Measurements from ENCODE around the gene KNDC1.
"Not testable (repeated sequence)": the region's sequence is repeated elsewhere in the genome, so short reads cannot be mapped to it uniquely, and the experiment has no call there.

Gene KNDC1

DNA sequence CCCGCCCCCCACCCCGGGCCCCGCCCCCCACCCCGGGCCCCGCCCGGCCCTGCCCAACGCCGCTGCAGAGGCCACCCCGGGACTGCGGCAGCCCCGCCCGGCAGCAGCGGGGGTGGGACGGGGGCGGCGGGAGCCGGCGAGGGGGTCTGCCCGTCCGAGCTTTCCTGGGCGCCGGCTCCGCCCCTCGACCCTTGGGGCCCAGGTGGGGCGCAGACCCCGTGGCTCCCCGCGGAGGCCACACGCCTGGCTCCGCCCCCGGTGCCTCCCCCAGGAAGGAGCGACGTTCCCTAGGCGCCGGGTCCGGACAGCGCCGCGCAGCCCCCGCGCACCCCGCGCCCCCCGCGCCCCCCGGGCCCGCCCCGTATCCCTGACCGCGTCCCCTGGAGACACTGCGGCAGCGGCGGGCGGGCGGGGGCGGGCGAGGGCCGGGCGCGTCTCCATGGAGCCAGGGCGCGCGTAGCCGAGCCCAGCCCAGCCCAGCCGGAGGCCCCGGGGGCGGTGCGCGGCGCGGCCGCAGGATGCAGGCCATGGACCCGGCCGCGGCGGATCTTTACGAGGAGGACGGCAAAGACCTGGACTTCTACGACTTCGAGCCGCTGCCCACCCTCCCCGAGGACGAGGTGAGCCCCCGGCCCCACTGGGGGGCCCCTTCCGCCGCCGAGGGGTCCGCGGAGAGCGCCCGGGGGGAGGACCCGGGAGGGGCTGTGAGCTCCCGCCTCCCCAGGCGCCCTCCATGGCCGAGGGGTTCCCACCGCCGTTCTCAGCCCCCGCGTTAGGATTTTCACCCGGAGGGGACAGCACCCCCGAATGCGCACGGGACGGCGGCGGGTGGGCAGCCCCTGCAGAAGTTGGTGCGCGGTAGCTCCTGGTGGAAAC lies at the start of gene KNDC1:
Gene KNDC1 (plus strand): TSS at position 270 of the 876 bp plus-strand sequence. CDS start 249 bp downstream, at position 519.
- no peak for DNase-seq (ENCODE audit: low read depth in 2 of 2)

- DNase-seq (ENCODE audit: low read depth in 2 of 2) = no peak
Measured at GRCh38 chr10:133110609-133111275, 49.3 kb upstream of the KNDC1 start.

GRCh38 chr10:133111640-133112039 lies 48.4 kb upstream of the KNDC1 start:
- DNase-seq (ENCODE audit: low read depth in 2 of 2) = not testable (repeated sequence)

DNA sequence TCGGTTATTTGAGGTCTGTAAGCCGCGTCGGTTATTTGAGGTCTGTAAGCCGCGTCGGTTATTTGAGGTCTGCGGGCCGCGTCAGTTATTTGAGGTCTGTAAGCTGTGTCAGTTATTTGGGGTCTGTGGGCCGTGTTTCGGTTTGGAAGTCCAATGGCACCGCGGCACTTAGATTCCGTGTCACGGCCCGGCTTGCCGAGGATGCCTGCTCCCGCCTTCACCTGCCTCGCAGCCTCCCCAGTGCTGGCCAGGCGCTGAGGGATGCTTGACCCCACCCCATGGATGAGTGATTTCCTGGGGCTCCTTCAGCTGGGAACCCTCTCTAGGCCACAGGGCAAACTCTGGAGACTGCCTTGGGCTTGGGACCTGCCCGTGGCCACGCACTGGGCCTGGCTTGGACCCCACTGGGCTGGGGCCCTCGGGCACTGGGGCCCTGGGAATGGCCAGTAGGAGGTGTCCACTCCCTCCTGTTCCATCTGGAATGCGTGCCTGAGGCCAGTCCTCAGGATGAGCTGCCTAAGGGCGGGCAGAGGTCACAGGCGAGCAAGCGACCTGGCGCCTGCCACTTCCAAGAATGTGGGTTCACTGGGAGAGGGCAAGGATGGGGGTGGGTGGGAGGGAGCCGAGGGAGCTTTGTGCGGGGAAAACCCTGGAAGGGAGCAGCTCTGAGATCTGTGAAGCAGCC lies 46.7 kb upstream of the KNDC1 start:
- DNase-seq (ENCODE audit: low read depth in 2 of 2) = no peak

DNA sequence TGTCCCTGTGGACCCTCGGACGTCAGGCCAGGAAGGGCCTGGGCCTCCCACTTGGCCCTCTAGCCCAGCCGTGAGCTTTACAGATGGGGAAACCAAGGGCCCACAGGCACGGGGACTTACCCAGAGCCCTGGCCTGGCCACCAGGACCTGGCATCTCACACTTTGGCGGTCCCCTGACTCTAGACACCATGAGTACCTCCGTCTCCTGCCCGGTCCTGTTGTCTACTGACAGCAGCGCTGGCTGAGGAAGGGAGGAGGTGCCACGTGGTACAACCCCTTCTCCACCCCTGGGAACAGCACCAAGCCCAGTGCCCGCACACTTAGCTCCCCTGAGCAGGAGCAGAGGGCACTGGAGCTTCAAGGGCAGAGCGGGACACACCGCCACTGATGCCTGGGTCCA lies 46.2 kb upstream of the KNDC1 start:
- DNase-seq (ENCODE audit: low read depth in 2 of 2) = no peak

DNA sequence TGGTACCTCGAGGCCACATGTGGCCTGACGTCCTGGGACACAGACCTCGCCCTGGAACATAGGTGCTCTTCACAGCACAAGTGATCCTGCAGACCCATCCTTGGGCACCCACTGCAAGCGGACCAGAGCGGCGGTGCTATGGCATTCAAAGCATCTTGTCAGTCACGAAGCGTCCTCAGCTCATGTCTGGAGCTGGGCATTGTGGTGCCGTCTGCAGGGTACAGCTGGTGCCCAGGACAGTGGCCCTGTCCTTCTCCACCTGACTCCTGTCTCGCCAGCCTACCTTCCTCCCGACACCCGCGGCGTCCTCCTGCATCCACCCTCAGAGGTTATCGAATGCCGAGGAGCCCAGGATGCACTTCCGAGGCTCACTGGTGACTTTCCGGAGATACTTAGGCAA lies 45.8 kb upstream of the KNDC1 start:
- DNase-seq (ENCODE audit: low read depth in 2 of 2) = no peak

DNA sequence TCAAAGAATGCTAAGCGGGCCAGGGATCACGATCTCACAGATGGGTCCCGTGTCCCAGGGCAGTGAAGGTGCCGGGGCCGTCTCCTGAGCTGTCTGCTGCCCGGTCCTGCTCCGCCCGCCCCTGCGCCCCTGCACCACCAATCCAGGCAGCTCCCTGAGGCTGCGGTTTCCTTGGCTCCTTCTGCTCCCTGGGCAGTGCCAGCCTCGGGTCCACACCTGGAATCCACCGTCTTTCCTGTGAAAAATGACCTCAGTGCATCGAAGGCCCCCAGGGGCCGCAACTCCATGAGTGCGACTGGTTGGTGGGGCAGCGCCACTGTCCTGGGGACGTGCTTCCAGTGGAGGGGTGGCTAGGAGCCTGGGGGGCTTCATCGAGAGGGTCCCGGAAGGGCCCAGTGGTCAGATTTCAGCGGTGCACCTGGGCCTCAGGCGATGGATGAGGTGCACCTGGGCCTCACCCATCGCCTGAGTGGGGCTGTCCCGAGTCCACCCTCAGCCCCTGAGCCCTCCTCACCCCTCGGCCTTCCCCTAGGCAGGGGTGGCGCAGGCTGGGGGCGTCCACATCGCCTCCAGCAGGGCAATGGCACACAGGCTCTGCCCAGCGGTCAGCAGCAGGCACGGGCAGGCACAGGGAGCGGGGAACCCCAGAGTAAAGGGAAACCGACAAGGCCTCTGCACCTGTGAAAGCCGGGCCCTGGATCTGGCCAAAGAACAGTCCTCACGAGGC lies 45.1 kb upstream of the KNDC1 start:
- DNase-seq (ENCODE audit: low read depth in 2 of 2) = no peak

- DNase-seq (ENCODE audit: low read depth in 2 of 2) = no peak
Measured at GRCh38 chr10:133115453-133115842, 44.6 kb upstream of the KNDC1 start.

- DNase-seq (ENCODE audit: low read depth in 2 of 2) = no peak
Measured at GRCh38 chr10:133115976-133116375, 44.0 kb upstream of the KNDC1 start.

- DNase-seq (ENCODE audit: low read depth in 2 of 2) = no peak
Measured at GRCh38 chr10:133116455-133116854, 43.6 kb upstream of the KNDC1 start.

DNA sequence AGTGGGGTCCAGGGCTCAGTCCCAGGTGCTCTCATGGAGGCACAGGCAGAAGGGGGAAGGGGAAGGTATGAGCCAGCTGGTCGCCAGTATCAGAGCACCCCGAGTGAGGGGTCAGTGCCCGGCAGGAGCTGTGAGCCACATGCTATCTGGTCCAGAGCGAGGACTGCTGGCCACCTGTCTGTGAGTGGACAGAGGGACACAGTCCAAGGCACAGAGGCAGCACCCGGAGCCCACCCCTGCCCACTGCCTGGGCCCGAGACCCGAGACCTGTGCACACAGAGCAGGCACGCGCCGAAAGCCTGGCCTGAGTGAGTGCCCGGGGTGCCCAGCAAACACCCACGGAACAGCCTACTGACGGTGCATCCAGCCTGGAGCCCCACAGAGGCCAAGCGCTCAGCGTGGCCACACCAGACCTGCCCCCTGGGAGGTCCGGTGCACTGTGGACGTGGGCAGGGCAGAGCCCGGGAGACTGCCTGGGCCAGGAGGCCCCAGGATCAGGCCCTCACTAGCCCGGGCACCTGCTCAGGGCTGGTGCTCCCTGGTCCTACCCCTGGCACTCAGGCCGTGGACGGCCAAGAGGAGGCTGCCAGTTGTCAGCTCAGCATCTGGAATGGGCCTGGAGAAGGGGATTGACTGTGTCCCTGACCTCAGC lies 42.9 kb upstream of the KNDC1 start:
- DNase-seq (ENCODE audit: low read depth in 2 of 2) = no peak

DNA sequence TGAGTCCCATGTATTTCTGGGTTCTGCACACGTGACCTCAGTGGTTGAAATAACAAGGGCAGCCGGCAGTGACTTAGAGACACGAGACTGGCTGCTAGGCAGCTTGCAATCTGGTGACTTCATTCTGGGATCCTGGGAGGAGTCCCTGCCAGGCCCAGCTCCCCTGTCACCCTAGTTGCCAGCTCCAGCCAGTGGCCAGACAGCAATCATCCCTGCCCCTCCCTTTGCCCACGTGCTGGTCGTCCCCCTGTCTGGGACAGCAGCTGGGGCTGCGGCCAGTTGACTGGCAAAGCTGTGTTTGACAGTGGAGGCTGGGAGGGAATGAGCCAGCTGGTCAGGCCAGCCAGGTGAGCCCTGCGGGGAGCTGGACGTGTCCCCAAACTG lies 42.3 kb upstream of the KNDC1 start:
- DNase-seq (ENCODE audit: low read depth in 2 of 2) = no peak

DNA sequence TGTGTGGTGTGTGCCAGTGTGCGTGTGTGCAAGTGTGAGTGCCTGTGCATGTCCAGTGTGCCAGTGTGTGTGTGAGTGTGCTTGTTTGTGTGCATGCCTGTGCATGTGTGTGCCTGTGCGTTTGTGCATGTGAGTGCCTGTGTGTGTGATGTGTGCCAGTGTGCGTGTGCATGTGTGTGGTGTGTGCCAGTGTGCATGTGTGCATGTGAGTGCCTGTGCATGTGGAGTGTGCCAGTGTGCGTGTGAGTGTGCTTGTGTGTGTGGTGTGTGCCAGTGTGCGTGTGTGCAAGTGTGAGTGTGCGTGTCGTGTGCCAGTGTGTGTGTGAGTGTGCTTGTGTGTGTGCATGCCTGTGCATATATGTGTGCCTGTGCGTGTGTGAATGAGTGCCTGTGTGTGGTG lies 38.5 kb upstream of the KNDC1 start:
- DNase-seq (ENCODE audit: low read depth in 2 of 2) = no peak

DNA sequence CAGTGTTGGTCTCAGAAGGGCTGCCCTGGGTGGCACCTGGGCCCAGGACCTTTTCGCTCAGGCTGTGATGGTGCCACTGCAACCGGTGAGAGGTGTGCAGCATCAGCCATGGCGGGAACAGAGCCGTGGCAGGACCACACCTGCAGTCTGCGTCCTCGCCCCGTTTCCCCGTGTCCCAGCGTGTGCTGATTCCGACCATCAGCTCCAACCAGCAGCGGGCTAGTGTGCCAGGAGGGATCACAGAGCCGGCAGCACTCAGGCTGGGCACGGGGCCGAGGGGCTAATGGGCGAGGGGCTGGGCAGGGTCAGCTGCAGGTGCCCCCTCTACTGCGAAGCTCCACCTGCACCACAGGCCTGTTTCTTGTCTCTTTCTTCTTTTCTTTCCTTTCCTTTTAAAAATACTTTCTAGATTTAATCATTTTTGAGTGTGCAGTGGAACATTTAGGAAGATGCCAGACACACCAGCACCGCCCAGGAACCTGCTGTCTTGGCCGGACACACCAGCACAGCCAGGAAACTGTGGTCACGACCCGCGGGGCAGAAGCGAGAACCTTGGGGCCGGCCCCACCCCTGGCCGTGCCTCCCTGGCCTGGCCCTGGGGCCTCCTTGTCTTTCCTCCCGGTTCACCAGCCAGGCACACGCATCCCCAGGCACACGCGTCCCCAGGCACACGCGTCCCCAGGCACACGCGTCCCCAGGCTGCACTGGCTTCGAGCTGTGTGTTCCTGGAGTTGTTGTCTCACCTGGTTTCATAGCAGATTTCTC lies 37.7 kb upstream of the KNDC1 start:
- DNase-seq (ENCODE audit: low read depth in 2 of 2) = no peak

DNA sequence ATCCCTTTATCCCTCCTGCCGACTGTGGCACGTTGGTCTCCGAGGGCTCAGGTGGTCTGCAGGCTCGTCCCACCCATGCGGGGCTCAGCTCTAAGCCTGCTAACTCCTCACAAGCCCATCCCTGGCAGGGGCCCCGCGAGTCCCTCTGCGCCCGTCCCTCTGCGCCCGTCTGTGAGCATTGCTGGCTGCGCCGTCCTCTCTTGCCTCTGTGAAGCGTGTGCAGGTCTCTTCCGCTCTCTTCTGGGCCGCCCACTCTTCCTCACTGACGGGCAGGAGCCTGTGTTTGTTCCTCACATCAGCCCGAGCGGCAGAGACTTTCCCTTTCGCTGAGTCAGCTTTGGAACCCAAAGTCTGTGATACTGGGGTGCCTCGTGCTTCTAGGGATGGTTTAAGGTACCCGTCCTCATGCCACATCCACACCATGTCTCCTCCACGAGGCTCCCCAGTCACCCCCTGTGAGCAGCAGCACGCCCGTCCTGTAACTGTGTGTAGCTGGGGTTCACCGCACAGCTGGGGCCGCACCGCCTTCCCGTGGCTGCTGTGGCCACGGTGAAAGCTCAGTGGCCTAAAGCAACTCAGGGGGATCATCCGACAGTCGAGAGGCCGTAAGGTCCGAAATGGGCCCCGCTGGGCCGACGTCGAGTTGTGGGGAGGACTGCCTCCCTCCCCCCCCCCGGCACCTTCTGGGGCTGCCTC lies 36.8 kb upstream of the KNDC1 start:
- DNase-seq (ENCODE audit: low read depth in 2 of 2) = no peak

- DNase-seq (ENCODE audit: low read depth in 2 of 2) = no peak
Measured at GRCh38 chr10:133123746-133124356, 36.2 kb upstream of the KNDC1 start.

- peak in 1 of 2 donors; percentile 15 for DNase-seq (ENCODE audit: low read depth in 2 of 2)
Measured at GRCh38 chr10:133124357-133125211, 35.4 kb upstream of the KNDC1 start.

DNA sequence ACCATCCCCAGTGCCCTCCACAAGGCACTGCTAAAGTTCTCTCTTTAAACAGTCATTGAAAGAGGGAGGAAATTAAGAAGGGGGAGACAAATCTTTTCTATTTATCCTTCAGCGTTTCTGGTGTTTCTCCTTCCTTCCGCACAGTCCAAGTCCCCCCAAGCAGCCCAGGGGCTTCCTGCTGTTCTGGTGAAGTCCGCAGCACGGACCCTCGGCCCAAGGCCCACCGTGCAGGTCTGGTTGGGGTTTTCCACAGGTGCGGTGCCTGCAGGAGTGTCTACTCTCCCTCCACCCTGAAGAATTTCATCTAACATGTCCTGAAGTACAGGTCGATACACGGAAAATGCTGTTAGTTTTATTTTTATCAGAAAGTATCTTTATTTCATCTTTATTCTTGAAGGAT lies 34.1 kb upstream of the KNDC1 start:
- DNase-seq (ENCODE audit: low read depth in 2 of 2) = no peak

All from stimulated activated CD4-positive, alpha-beta T cell treated with anti-CD3 and anti-CD28 coated beads, Interleukin-1b, Interleukin-23, amount 100 ng/mL, for 4 hours (primary cell).